ENCODE results near the gene CES4A. TPM values are rescaled to one million over a fixed set of nuclear protein-coding genes. Genes with fewer than 3 reads are reported as not detected.

The CES4A gene
- total RNA-seq, 1 donor from 2014 or later: 15.4 TPM

- DNase-seq: no peak
These were observed 65.5 kb downstream of the CES4A start for GRCh38 chr16:67053767-67054334.

- no peak for DNase-seq
These were observed 66.5 kb downstream of the CES4A start for GRCh38 chr16:67054901-67055300.

- DNase-seq: no peak
These were observed 67.5 kb downstream of the CES4A start for GRCh38 chr16:67055712-67056487.

Small RNA genes lying within 50 kb of the gene (small RNA-seq; reads per million reads assigned to genes)
- gene RN7SL543P: not detected

Other genes with a start within 250 kb of the CES4A start
- gene DYNC1LI2, start 237.0 kb upstream of the CES4A start, total RNA-seq: 175 TPM
- gene TERB1, start 187.0 kb upstream of the CES4A start, total RNA-seq: 0.31 TPM
- gene NAE1, start 157.6 kb upstream of the CES4A start, total RNA-seq: 113 TPM
- gene CA7, start 144.2 kb upstream of the CES4A start, total RNA-seq: not detected
- 9.2 TPM for gene PDP2, start 108.1 kb upstream of the CES4A start, total RNA-seq
- gene CDH16, start 69.7 kb upstream of the CES4A start, total RNA-seq: not detected
- 0.94 TPM for gene RRAD, start 63.1 kb upstream of the CES4A start, total RNA-seq
- 80.5 TPM for gene CIAO2B, start 54.2 kb upstream of the CES4A start, total RNA-seq
- gene CES2, start 53.1 kb upstream of the CES4A start, total RNA-seq: 24.6 TPM
- 0.78 TPM for gene CES3, start 27.3 kb upstream of the CES4A start, total RNA-seq
- 65.4 TPM for gene CBFB, start 40.6 kb downstream of the CES4A start, total RNA-seq
- gene PHAF1, start 121.4 kb downstream of the CES4A start, total RNA-seq: 19.8 TPM
- gene B3GNT9, start 162.4 kb downstream of the CES4A start, total RNA-seq: 1.2 TPM
- 1.2 TPM for gene TRADD, start 171.3 kb downstream of the CES4A start, total RNA-seq
- gene FBXL8, start 171.4 kb downstream of the CES4A start, total RNA-seq: 2.0 TPM
- 5.1 TPM for gene HSF4, start 176.2 kb downstream of the CES4A start, total RNA-seq
- gene NOL3, start 181.9 kb downstream of the CES4A start, total RNA-seq: 4.1 TPM
- gene MATCAP1, start 195.4 kb downstream of the CES4A start, total RNA-seq: 49.1 TPM
- gene EXOC3L1, start 201.5 kb downstream of the CES4A start, total RNA-seq: 0.47 TPM
- gene E2F4, start 203.6 kb downstream of the CES4A start, total RNA-seq: 17.8 TPM
- 0.16 TPM for gene ELMO3, start 210.5 kb downstream of the CES4A start, total RNA-seq
- 14.7 TPM for gene TMEM208, start 238.5 kb downstream of the CES4A start, total RNA-seq